HG02642 (cell line): ENCODE results near the gene CHCHD10.
A peak's percentile ranks its signal among the peaks of the same experiment; 100 is the strongest.

Experiments
- ATAC-seq: cut with Tn5 transposase; IDR thresholded peaks from one replicate; pipeline ENCODE4 v1.9.1; 2021; ENCODE audit warnings: mild to moderate bottlenecking; ENCODE audit not compliant: unreplicated experiment, poor library complexity

Gene CHCHD10

GRCh38 chr22:23789121-23789520 lies 21.3 kb upstream of the CHCHD10 start:
- no peak for ATAC-seq

GRCh38 chr22:23787910-23788309 lies 20.1 kb upstream of the CHCHD10 start:
- no peak for ATAC-seq

GRCh38 chr22:23787600-23787896 lies 19.8 kb upstream of the CHCHD10 start:
- no peak for ATAC-seq

GRCh38 chr22:23786752-23787599 lies 19.2 kb upstream of the CHCHD10 start, which contains the start of gene SMARCB1:
Gene SMARCB1 (plus strand): TSS chr22:23786966. CDS start chr22:23787170, 204 bp downstream.
- peak; percentile 76 for ATAC-seq

GRCh38 chr22:23786261-23786710 lies 18.5 kb upstream of the CHCHD10 start:
- ATAC-seq = no peak

GRCh38 chr22:23784215-23784732 lies 16.5 kb upstream of the CHCHD10 start:
- no peak for ATAC-seq

GRCh38 chr22:23783265-23784150 lies 15.7 kb upstream of the CHCHD10 start:
- ATAC-seq = no peak

- ATAC-seq = no peak
These were observed 14.9 kb upstream of the CHCHD10 start for GRCh38 chr22:23782703-23783102.

- ATAC-seq = no peak
These were observed 14.5 kb upstream of the CHCHD10 start for GRCh38 chr22:23782252-23782651.

- ATAC-seq = no peak
These were observed 13.9 kb upstream of the CHCHD10 start for GRCh38 chr22:23781511-23782183.

- no peak for ATAC-seq
These were observed 13.3 kb upstream of the CHCHD10 start for GRCh38 chr22:23781065-23781464.

GRCh38 chr22:23780146-23780748 lies 12.5 kb upstream of the CHCHD10 start:
- ATAC-seq = no peak

GRCh38 chr22:23779731-23780130 lies 12.0 kb upstream of the CHCHD10 start:
- ATAC-seq = no peak

- no peak for ATAC-seq
These were observed 11.3 kb upstream of the CHCHD10 start for GRCh38 chr22:23779083-23779482.

GRCh38 chr22:23778577-23778900 lies 10.8 kb upstream of the CHCHD10 start:
- no peak for ATAC-seq

- ATAC-seq = no peak
These were observed 10.2 kb upstream of the CHCHD10 start for GRCh38 chr22:23777776-23778576.

GRCh38 chr22:23775779-23776375 lies 8.1 kb upstream of the CHCHD10 start:
- no peak for ATAC-seq

GRCh38 chr22:23774922-23775436 lies 7.2 kb upstream of the CHCHD10 start:
- ATAC-seq = no peak
